ENCODE data around the gene COL15A1. TPM values are rescaled to one million over a fixed set of nuclear protein-coding genes. Genes with fewer than 3 reads are reported as not detected.

COL15A1 gene
- polyA plus RNA-seq, 3 donors = 24.1 to 29.6 (median 25.9) TPM

DNA sequence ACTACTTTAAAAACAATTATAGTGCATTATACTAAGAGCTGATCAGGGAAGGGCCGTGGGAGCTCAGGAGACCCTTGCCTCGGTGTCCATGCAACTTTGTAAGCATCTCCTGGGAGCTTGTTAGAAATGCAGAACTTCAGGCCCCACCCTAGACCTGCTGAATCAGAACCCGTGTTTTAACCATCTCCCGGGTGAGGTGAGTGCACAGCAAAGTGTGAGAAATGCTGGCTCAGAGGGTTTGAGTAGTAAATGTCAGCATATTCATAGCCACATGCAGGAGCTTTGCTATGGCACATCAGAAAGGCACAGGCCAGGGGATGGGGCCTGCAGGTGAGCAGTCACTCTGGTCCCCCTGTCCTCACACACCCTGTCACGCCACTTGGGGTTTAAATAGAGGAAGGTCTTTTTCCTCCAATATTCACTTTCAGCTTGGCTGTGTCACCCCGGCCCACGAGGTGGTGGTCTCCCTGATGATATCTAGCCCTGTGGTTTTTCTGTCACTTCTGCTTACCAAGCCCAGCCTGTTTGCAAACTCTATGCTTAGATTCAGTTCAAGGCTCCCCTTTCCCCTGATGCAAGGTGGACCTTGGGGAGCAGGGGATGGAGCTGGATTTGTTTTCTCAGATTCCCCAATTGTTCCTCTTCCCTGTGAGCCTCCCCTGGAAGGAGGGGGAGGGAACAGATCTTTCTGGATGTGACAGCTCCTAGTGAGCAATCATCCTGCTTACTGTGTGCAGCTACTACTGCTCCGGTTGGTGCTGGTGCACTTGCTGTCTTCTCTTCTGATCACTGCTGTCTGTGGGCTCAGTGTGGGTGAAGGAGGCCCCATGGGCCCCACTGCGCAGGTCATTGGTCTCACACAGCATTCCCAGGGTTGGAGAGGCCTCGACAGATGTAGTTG lies 109.4 kb downstream of the COL15A1 start:
- no peak for DNase-seq

DNA sequence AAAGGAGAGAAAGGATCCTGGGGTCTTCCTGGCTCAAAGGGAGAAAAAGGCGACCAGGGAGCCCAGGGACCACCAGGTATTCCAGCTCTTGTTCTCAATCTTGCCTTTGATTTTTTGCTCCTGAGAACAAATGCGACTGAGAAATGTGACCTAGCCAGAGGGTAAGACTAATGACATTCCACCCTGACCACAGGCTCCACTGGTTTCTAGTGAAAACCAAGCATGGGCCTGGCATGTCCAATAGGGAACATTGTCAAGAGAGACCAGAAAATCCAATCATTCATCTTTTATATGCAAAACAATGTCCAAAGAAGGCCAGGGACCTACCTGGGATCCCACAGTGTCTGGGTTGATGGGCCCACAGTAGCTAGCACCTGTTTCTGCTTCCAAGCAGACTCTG lies 110.9 kb downstream of the COL15A1 start:
- DNase-seq = no peak

GRCh38 chr9:99055384-99055783 lies 111.7 kb downstream of the COL15A1 start:
- no peak for DNase-seq

GRCh38 chr9:99056186-99056585 lies 112.5 kb downstream of the COL15A1 start:
- no peak for DNase-seq

DNA sequence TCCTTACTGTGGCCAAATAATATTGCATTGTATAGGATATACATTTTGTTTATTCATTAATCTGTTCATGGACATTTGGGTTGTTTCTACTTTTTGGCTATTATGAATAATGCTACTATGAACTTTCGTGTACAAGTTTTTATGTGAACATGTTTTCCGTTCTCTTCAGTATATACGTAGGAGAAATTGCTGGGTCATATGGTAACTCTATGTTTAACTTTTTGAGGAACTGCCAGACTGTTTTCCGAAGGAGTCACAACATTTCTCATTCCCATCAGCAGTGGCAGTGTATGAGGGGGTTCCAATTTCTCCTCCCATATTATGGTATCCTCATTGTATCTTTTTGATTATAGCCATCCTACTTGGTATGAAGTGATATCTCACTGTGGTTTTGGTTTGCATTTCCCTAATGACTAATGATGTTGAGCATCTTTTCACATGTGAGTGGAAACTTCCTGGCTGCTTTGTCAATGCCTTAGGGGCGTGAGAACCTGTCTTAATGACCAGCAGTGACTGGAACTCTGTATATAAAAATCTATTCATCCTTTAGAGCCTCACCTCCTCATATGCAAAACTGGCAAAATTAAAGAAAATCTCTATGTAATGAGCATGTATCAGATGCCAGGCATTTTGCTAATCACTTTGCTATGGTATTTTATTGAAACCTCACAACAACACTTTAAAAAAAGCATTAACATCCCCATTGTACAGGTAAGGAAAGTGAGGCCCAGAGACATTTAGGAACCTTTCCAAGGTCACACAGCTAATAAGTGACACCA lies 113.4 kb downstream of the COL15A1 start:
- no peak for DNase-seq

- DNase-seq = no peak
These were observed 114.2 kb downstream of the COL15A1 start for GRCh38 chr9:99057665-99058625.

DNA sequence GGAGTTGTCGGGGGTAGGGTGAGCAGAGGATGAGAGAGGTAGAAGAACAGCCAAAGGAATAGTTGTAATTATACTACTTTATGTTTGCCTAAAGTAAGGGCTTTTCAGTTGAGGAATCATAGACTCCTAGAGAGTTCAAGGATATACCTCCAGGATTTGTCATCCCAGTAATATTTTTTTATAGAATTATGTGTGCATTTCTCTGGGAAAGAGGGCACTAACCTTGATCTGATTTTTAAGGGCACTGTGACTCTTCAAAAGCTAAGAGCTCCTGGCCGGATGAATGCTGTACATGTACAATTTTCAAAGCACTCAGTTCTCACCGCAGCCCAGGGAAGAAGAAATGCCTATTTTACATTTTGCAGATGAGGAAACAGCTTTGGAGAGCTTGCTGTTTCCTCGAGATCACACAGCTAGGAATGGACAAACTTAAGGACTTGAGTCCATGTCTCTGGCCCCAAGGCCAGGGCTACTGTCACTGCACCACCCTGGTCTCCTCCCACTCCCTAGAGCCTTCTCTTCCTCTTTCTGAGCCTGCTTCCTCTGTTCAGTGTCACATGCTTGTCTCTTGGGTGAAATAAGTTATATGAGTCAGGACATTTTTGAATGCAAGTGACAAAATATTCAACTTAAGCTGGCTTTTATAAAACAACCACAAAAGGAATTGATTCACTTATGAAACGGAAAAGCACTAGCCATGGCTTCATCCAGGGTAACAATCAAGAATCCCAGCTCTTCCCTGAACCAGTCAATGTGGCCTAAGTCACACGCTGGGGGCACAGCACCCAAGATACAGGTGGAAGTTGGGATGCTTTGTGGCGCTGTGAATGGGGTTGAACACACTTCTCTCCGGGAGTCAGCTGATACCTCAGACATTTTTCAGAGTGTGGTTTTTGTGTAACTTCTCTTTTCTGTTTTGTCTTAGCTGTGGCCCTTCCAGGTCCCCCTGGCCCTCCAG lies 115.5 kb downstream of the COL15A1 start:
- no peak for DNase-seq

DNA sequence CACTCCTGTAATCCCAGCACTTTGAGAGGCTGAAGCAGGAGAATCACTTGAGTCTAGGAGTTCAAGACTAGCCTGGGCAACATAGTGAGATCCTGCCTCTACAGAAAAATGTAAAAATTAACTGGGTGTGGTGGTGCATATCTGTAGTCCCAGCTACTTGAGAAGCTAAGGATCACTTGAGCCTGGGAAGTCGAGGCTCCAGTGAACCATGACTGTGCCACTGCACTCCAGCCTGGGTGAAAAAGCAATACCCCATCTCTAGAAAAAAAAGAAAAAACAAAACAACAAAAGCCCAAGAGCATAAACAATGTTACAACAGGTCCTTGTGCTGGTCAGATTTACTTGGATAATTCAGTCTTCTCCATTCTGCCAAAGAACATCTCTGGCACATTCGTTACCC lies 116.9 kb downstream of the COL15A1 start:
- no peak for DNase-seq

GRCh38 chr9:99062549-99062948 lies 118.8 kb downstream of the COL15A1 start:
- no peak for DNase-seq

GRCh38 chr9:99063522-99063921 lies 119.8 kb downstream of the COL15A1 start:
- no peak for DNase-seq

GRCh38 chr9:99066571-99066970 lies 122.9 kb downstream of the COL15A1 start:
- no peak for DNase-seq

DNA sequence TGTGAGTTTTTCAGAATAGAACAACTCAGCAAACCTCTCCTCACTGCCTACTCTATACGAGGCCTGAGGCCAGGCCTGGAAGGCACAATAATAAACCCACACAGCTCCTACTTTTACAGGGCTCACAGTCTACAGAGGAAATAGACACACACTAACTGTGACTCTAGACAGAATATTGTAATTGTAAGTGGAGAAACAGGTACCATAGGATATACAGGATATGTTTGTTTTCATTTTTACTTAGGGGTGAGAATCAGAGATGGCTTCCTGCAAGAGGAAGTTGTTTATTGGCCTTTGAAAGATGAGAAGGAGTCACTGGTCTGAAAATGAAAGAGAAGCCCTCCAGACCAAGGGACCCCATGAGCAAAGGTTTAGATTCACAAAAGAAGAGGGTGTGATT lies 125.4 kb downstream of the COL15A1 start:
- DNase-seq = no peak

DNA sequence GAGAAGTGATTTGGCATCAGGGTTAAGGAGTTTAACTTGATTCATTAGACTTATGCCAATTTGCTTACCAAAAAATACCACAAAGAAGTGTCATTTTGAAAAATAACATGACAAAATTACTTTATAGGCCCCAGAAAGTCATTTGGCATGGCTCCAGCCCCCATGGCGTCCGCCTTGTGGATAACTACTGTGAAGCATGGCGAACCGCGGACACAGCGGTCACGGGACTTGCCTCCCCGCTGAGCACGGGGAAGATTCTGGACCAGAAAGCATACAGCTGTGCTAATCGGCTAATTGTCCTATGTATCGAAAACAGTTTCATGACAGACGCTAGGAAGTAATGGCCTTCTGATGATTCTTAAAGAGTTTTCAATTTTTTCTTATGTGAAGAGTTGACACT lies 125.8 kb downstream of the COL15A1 start:
- no peak for DNase-seq

DNA sequence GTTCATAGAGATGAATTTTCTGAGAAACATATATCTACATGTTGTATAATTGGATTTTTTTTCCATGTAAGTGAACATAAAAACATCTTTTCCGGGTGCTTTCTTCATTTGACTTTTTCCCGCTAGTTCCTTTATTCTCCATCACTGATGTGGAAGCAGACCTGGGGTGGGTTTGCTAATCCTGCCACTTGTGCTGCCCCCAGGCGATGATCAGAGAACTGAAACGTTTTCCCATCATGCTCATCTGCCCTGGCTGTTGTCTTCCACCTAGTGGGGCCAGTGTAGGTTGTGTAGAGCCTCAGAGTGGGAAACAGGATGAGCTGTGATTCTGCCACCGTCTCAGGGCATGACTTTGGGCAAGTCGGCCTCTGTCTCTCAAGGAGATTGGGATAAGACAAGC lies 127.0 kb downstream of the COL15A1 start:
- no peak for DNase-seq

DNA sequence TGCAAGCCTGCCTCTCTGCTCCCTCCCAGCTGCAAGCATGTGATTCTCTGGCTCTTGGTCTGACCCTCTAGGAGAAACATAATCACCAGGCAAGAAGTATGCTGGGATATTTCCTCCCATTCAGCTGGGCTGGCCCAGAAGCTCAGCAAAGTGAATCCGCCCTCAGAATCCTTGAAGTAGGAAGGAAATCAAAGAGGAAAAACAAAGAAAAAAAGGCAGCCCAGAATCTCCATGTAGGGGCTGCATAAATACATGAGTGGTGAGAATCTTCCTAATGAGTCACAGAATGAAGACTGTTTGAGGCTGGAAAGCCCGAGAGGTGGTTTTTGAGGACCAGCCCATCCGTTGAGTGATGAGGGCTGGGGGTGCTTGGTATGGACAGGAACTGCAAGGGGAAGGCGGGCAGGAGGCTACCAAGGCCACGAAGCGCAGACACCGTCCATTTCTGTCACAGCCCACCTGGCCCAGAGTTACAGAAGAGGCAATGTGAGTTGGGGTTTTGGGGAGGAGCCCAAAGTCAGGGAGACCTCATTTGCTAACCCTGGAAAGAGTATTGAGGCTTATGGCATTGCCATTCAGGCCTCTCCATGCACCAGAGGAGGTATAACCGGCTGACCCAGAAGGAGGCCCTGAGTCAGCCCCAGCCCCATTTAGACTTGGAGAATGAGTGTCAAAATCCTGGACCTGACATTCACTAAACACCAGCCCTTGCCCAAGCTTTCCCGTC lies 127.8 kb downstream of the COL15A1 start:
- DNase-seq = no peak

- DNase-seq = no peak
These were observed 128.3 kb downstream of the COL15A1 start for GRCh38 chr9:99072040-99072394.

DNA sequence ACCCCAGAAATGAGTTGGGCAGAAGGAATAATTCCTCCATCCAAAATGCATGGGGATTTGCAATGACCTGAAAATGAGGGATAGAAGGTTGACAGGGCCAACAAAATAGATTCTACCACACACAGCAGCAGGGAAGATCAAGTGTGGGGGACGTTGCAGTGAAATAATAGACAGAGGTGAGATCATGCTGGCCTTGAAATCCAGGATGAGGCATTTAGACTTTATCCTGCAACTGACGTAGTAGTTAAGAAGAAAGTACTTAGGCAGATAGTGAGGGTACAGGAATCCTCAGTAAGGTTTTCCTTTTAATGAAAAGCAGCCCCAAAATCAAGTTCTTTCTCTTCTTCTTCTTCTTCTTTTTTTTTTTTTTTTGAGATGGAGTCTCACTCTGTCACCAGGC lies 129.6 kb downstream of the COL15A1 start:
- no peak for DNase-seq

GRCh38 chr9:99073985-99074901 lies 130.5 kb downstream of the COL15A1 start:
- no peak for DNase-seq

GRCh38 chr9:99074902-99075245 lies 131.2 kb downstream of the COL15A1 start:
- DNase-seq = no peak

Measured in renal pelvis (tissue), 4 donors.